ENCODE data around the gene MSMP. TPM values are rescaled to one million over a fixed set of nuclear protein-coding genes. Genes with fewer than 3 reads are reported as not detected.

The MSMP gene
- total RNA-seq, 1 donor from 2014 or later, result not detected

DNA sequence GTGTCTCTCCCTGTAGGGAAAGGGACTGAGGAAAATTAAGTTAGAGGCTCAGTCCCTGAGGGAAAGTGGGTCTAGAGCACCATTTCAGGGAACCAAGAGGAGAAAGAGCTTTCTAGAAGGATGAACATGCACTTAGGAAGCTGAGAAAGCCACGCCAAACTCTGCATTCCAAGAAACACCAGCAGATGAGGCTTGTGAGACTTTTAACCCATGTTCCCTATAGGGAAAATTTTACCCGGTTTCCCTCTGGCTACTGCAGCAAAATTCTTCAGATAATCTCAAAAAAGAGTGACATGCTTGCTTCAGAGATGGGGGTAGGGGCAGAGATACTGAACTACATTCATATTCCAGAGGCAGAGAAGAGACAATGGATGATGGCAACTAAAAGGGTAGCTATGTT is 30.6 kb downstream of the MSMP start:
- no peak for DNase-seq (ENCODE audit: low read depth)

DNA sequence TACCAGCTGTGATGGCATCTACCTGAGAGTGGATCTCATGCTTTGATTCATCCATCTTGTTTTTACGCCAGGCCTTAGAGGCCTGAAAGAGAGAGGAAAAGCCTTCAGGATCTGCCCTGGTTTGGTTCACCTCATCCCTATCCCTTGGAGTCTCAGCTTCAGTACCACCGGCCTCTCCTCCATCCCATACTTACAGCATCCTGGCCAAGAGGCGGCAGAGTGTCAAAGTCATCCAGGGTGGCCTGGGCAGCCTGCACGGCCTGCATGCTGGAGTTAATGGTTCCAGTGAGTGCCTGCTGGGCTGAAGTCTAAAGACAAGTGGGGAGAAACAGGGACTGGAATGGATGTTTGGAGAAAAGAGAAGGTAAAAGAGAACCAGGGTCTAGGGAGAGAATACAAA is 34.5 kb downstream of the MSMP start:
- DNase-seq (ENCODE audit: low read depth), result no peak

GRCh38 chr9:35718721-35719511 is 35.2 kb downstream of the MSMP start:
- DNase-seq (ENCODE audit: low read depth), result no peak

DNA sequence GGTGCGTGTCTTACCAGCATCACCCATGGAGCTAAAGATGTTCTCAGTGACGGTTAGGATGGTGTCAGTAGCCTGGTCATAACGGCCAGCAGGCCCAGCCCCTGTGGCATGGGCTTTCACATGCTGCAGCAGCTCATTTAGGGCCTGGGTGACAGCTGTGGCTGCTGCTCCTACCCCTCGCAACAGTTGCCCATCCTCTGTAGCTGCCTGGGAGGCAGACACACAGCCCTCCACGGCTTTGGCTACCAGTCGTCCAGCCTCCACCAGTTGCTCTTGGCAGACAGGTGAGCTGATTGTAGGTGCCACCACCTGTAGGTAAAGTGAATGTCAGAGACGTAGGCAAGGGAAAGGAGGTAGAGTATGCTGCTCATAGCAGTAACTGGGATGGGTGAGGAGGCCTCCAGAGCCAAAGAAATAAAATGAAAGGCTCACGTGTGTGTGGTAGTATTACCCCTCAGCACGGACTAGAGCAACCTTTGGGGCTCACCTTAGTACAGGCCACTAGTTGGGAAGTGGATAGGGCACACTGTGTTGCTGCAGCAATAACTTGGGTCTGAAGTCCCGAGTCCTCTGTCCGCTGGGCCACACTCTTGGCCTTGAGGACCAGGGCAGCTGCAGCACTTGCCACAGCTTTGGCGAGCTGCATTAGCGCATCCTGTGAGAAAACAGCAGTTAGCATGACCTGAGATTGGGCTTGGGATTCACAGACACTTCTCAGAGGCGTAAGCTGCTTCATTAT is 36.8 kb downstream of the MSMP start:
- peak; percentile 56 for DNase-seq (ENCODE audit: low read depth)

DNA sequence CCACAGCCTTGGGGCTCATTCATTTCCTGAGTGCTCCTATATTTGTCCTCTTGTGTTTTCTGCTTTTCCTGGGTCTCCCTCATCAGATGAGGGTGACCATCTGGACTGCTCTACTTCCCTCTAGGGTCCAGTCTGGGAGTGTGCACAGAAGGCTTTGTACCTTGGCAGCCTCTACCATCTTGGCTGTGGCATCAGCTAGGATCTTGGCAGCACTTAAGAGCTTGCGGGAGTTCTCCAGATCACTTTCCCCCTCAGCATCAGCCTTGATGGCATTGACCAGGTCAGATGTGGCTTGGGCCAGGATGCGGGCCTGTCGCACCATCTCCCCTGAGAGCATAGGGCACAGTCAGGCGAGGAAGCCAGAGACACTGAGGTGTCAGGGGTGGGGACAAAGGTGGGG is 37.8 kb downstream of the MSMP start:
- no peak for DNase-seq (ENCODE audit: low read depth)

- DNase-seq (ENCODE audit: low read depth), result no peak
Observed at GRCh38 chr9:35714579-35715252, 39.4 kb downstream of the MSMP start.

- DNase-seq (ENCODE audit: low read depth), result no peak
Observed at GRCh38 chr9:35714123-35714522, 40.0 kb downstream of the MSMP start.

DNA sequence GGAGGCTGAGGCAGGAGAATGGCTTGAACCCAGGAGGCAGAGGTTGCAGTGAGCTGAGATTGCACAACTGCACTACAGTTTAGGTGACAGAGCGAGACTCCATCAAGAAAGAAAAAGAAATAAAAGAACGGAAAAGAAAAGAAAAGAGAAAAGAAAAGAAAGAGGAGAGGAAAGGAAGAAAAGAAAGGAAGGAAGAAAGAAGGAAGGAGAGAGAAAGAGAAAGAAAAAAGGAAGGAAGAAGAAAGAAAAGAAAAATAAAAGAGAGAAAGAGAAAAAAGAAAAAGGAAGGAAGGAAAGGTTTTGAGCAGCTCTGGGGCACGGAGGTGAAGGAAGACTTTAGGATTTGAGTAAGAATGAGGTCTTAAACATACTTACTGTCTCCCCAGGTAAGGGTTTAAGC is 40.5 kb downstream of the MSMP start:
- DNase-seq (ENCODE audit: low read depth), result no peak

GRCh38 chr9:35712762-35713400 is 41.2 kb downstream of the MSMP start:
- no peak for DNase-seq (ENCODE audit: low read depth)

DNA sequence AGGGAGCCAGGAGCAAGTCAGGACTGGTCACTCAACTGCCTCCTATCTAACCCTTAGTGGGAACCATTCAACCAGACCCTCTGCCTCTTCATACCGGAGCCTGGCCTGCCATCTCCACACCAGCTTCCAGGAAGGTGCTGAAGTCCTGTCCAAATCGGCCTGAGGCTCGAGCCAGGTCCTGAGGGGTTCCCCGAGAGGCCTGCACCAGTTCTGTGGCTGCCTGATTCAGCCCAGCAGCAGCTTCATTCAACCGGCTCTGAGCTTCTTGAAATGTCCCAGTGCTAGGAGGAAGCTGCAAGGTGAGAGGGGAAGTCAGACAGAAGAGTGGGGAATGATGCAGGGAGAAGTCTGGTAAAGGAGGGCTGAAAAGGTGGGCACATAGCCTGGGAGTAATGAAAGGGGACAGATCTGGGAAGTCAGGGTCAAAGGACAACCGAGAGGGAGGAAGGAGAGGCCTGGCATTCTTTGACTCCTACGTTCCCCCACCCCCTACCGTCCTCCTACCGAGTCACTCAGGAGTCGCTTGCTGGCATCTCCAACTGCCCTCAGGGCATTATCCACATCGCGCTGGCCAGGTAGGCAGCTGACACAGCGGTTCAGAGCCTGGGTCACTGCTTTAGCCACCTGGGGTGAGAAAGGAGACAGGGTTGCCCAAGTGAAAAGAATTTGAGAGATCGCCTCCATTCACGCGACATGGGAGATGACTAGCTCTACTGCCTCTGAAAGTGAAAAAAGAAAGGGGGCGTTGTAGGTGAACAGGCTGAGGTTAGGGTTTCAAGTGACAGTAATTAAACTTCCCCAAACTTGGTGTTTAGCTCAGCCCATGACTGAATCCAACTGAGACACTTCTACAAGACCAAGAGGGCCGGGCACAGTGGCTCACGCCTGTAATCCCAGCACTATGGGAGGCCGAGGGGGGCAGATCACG is 42.3 kb downstream of the MSMP start:
- no peak for DNase-seq (ENCODE audit: low read depth)

GRCh38 chr9:35710818-35711500 is 43.1 kb downstream of the MSMP start:
- DNase-seq (ENCODE audit: low read depth), result no peak

DNA sequence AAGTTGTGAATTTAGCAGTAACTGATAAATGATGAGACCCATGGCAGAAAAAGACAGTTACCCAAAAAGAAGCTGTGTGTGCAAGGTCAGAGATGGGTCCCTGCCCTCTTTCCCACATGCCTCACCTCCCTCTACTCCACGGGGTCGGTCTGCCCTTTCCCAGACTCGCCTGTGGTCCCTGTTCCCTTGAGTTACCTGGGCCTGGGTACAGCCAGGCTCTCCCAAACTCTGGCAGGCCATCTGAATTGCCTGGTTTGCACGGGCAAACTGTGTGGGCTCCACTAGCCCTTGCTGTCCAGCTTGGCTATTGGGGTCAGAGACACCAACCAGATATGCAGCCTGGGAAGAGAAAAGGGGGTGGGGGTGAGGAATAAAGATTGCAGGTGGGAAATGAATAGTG is 45.9 kb downstream of the MSMP start:
- no peak for DNase-seq (ENCODE audit: low read depth)

DNA sequence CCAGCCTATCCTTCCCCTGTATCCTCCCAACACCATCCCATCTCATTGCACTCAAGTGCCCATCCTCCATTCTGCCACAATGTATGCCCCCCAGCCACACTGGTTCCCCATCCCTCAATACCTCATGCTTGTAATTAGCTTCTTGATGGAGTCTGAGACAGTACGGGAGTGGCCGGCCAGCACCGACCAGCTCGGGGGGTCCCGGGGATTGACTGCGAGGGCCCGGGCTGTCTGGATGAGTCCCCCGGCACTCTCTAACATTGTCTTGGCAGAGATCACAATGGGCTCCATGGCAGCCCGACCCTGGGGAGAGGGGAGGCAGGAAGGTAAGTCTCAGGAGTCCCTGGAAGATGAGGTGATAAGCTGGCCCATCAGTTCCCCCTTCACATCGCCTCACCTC is 47.1 kb downstream of the MSMP start:
- no peak for DNase-seq (ENCODE audit: low read depth)

DNA sequence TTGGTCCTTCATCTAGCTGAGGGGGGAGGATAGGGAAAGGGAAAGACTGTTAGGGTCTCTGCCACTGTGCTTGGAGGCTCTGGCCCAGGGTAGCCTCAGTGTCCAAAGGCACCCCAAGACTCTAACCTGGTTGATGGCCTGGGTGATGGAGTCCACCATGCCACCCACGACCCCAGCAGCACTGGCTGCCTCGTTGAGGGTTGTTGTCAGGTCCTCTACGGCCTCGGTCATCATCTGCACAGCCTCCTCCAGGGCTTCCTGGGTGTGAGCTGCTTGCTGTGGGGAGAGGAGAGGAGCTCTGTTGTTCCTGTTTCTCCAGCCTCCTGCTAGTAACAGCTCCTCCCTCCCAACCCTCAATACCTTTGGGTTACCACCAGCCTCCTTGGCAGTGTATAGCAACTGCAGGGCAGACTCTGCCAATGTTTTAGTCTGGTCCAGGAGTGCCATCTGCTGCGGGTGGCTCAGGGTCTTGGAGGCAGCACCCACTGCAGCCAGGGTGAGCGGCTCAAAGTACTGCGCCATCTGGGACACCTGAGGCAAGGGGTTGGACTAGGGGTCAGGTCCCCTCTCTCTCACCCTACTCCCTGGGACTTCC is 48.1 kb downstream of the MSMP start:
- no peak for DNase-seq (ENCODE audit: low read depth)

DNA sequence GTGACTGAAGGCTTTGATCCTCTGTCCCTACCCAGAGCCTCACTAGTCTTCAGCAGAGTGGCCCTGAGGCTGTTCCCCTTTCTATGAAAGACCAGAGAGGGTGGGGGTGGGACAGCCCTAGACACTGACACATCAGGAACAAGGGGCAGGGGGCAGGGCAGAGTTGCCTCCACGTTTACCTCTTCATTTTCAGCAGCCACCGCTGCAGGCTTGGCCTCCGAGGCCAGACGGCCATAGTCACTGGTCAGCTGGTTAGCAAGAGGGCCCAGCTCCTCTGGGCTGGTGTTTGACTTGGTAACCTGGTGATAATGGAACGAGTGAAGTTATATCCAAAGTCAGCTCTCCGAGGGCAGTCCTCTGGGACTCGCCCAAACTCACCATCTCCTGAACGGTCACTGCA is 48.7 kb downstream of the MSMP start:
- DNase-seq (ENCODE audit: low read depth), result no peak

DNA sequence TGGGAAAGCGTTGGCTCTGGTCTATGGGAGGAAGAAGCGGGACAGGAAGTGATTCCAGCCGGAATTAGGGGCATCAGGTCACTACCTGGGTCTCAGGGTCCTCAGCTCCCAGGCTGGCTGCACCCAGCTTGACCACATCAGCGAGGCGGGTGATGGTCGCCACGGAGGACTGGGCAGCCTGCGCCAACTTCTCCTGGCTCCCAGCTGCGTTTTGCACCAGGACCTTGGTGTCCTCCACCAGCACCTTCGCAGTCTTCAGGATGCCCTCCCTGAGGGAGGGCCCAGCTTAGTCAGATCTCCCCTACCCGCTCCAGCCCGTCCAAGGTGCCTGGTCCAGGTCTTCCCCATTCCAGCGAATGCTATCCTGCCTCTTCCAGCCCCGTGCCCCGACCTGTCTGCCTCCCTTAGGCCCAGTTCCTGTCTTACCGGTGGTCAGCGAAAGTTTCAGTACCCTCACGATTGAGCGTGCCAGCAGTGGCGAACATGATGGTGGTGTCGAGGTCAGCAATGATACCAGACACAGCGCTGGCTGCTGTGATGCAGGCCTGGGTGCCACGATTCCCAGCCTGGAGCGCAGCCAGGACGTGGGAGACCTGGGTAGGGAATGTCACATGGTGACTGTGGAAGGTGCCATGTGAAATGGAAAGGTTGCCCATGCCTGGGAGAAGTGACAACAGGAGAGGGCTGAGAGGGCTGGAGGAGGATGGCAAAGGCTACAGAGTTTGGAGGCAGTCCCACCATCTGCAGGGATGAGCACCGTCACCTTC is 50.0 kb downstream of the MSMP start:
- DNase-seq (ENCODE audit: low read depth), result no peak
